H9 (cell line): Measurements from ENCODE around the gene POMGNT2. TPM values are rescaled to one million over a fixed set of nuclear protein-coding genes. Genes with fewer than 3 reads are reported as not detected.

ENCODE experiments used
- DNase-seq: peaks from one replicate; pipeline ENCODE4 v3.0.0-alpha.2; 2017
- H2AFZ ChIP-seq: one replicate; pipeline ENCODE4 v1.6.1; 2013; ENCODE audit warnings: mild to moderate bottlenecking, low read length, control low read depth, moderate library complexity
- H2AK5ac ChIP-seq: 2 replicates; pipeline ENCODE4 v1.6.1; 2013; ENCODE audit warnings: low read length, control low read depth, mixed read lengths; ENCODE audit not compliant: insufficient read length
- H2BK120ac ChIP-seq: one replicate; pipeline ENCODE4 v1.6.1; 2013; ENCODE audit warnings: low read depth, mild to moderate bottlenecking, low read length, control low read depth, inconsistent platforms; ENCODE audit not compliant: poor library complexity, severe bottlenecking
- H2BK12ac ChIP-seq: 2 replicates; pipeline ENCODE4 v1.6.1; 2013; ENCODE audit warnings: low read length, control low read depth, mixed read lengths, low read depth; ENCODE audit not compliant: insufficient read length
- H2BK15ac ChIP-seq: 2 replicates; pipeline ENCODE4 v1.6.1; 2013; ENCODE audit warnings: low read depth, low read length, control low read depth
- H2BK20ac ChIP-seq: one replicate; pipeline ENCODE4 v1.6.1; 2013; ENCODE audit warnings: low read depth, mild to moderate bottlenecking, low read length, control low read depth, inconsistent platforms; ENCODE audit not compliant: poor library complexity, severe bottlenecking
- H2BK5ac ChIP-seq: 2 replicates; pipeline ENCODE4 v1.6.1; 2013; ENCODE audit warnings: low read length, control low read depth, mixed read lengths; ENCODE audit not compliant: insufficient read length
- H3K14ac ChIP-seq: 2 replicates; pipeline ENCODE4 v1.6.1; 2013; ENCODE audit warnings: low read length, control low read depth; ENCODE audit not compliant: insufficient read depth
- H3K18ac ChIP-seq: 2 replicates; pipeline ENCODE4 v1.6.1; 2013; ENCODE audit warnings: low read depth, mild to moderate bottlenecking, mixed read lengths, low read length, control low read depth; ENCODE audit not compliant: insufficient read length
- H3K23ac ChIP-seq: 2 replicates; pipeline ENCODE4 v1.6.1; 2013; ENCODE audit warnings: low read length, control low read depth, mixed read lengths, low read depth; ENCODE audit not compliant: insufficient read length
- H3K23me2 ChIP-seq: 2 replicates; pipeline ENCODE4 v1.6.1; 2013; ENCODE audit warnings: low read depth, mild to moderate bottlenecking, mixed read lengths, low read length, control low read depth; ENCODE audit not compliant: insufficient read length, poor library complexity, severe bottlenecking
- H3K27ac ChIP-seq: 2 replicates; pipeline ENCODE4 v1.5.1; 2013; ENCODE audit warnings: low read length, control low read depth, mixed read lengths, low read depth; ENCODE audit not compliant: insufficient read length
- H3K27me3 ChIP-seq: 2 replicates; pipeline ENCODE4 v1.6.1; 2013; ENCODE audit warnings: low read length, control low read depth, inconsistent platforms; ENCODE audit not compliant: insufficient read depth
- H3K4ac ChIP-seq: 2 replicates; pipeline ENCODE4 v1.6.1; 2013; ENCODE audit warnings: low read depth, mild to moderate bottlenecking, control low read depth, inconsistent platforms, low read length, moderate library complexity
- H3K4me1 ChIP-seq: 2 replicates; pipeline ENCODE4 v1.6.1; 2013; ENCODE audit warnings: low read length, control low read depth, inconsistent platforms; ENCODE audit not compliant: insufficient read depth
- H3K4me2 ChIP-seq: 2 replicates; pipeline ENCODE4 v1.6.1; 2013; ENCODE audit warnings: low read length, control low read depth, mixed read lengths; ENCODE audit not compliant: insufficient read length, insufficient read depth
- H3K56ac ChIP-seq: 2 replicates; pipeline ENCODE4 v1.6.1; 2013; ENCODE audit warnings: low read depth, mild to moderate bottlenecking, mixed read lengths, low read length, control low read depth; ENCODE audit not compliant: insufficient read length
- H3K79me1 ChIP-seq: 2 replicates; pipeline ENCODE4 v1.6.1; 2013; ENCODE audit warnings: low read depth, mild to moderate bottlenecking, moderate library complexity, low read length, control low read depth, inconsistent platforms; ENCODE audit not compliant: insufficient read depth, poor library complexity, severe bottlenecking
- H3K79me2 ChIP-seq: 2 replicates; pipeline ENCODE4 v1.6.1; 2013; ENCODE audit warnings: low read length, control low read depth, inconsistent platforms; ENCODE audit not compliant: insufficient read depth
- H3K9ac ChIP-seq: 2 replicates; pipeline ENCODE4 v1.6.1; 2013; ENCODE audit warnings: low read length, control low read depth, mixed read lengths; ENCODE audit not compliant: insufficient read length; ENCODE audit errors: extremely low read depth
- H3K9me3 ChIP-seq: one replicate; pipeline ENCODE4 v1.6.1; 2013; ENCODE audit warnings: low read depth, low read length, inconsistent platforms; ENCODE audit not compliant: control insufficient read depth
- H3T11ph ChIP-seq: one replicate; pipeline ENCODE4 v1.6.1; 2013; ENCODE audit warnings: mild to moderate bottlenecking, low read length, control low read depth, inconsistent platforms
- H4K20me1 ChIP-seq: one replicate; pipeline ENCODE4 v1.6.1; 2013; ENCODE audit not compliant: control insufficient read depth, insufficient read length, insufficient read depth
- H4K5ac ChIP-seq: 2 replicates; pipeline ENCODE4 v1.6.1; 2013; ENCODE audit warnings: low read depth, mild to moderate bottlenecking, mixed read lengths, low read length, control low read depth; ENCODE audit not compliant: insufficient read length
- H4K8ac ChIP-seq: replicated peaks from 2 replicates; pipeline ENCODE4 v1.6.1; 2013; ENCODE audit warnings: low read length, control low read depth, mixed read lengths, low read depth; ENCODE audit not compliant: insufficient read length
- H4K91ac ChIP-seq: 2 replicates; pipeline ENCODE4 v1.6.1; 2013; ENCODE audit warnings: low read depth, mild to moderate bottlenecking, moderate library complexity, mixed read lengths, low read length, control low read depth; ENCODE audit not compliant: insufficient read length
- H3K27ac Mint-ChIP-seq, 3 experiments: 2 replicates in 2 of 3; 3 replicates in 1 of 3; pipeline ENCODE4 v1.8.0; 2020 to 2021; ENCODE audit warnings: mixed read lengths in 3 of 3, mild to moderate bottlenecking in 1 of 3, moderate library complexity in 1 of 3
- H3K27me3 Mint-ChIP-seq: 2 replicates; pipeline ENCODE4 v1.8.0; 2021; ENCODE audit warnings: low read depth, mild to moderate bottlenecking, moderate library complexity, mixed read lengths
- H3K36me3 Mint-ChIP-seq, 3 experiments: 2 replicates in 2 of 3; 3 replicates in 1 of 3; pipeline ENCODE4 v1.8.0; 2020 to 2021; ENCODE audit warnings: low read depth in 3 of 3, mixed read lengths in 3 of 3; ENCODE audit not compliant: insufficient read depth in 1 of 3
- H3K4me1 Mint-ChIP-seq, 2 experiments: 2 replicates each; pipeline ENCODE4 v1.8.0; 2020; ENCODE audit warnings: mixed read lengths in 2 of 2
- H3K4me3 Mint-ChIP-seq, 2 experiments: 2 replicates in 1 of 2; 3 replicates in 1 of 2; pipeline ENCODE4 v1.8.0; 2020 to 2021; ENCODE audit warnings: mild to moderate bottlenecking in 2 of 2, mixed read lengths in 2 of 2, moderate library complexity in 1 of 2
- H3K9me3 Mint-ChIP-seq, 2 experiments: 2 replicates in 1 of 2; 3 replicates in 1 of 2; pipeline ENCODE4 v1.8.0; 2020; ENCODE audit warnings: mild to moderate bottlenecking in 2 of 2, mixed read lengths in 2 of 2, moderate library complexity in 1 of 2
- CTCF ChIP-seq: fragments of 200-600 bp; sonication (generic); conservative IDR thresholded peaks from 3 replicates; pipeline ENCODE4 v1.8.0; 2021; ENCODE audit warnings: antibody characterized with exemption, mild to moderate bottlenecking
- WGBS: extraction: QIAGEN DNeasy Blood & Tissue Kit; methylation state at CpG from one replicate; pipeline ENCODE4 v1.1.7; 2013; ENCODE audit warnings: missing lambda C conversion rate, low lambda C conversion rate, mixed read lengths; ENCODE audit not compliant: insufficient read length; ENCODE audit errors: extremely low coverage; 5-methylcytosine and 5-hydroxymethylcytosine counted together
- total RNA-seq: library from RNA; stranded (reverse); gene quantifications from 2 replicates; pipeline ENCODE4 v1.2.1, GENCODE V29; 2021

The POMGNT2 gene
- total RNA-seq, 1 experiment from 2014 or later = 14.0 TPM

GRCh38 chr3:43094851-43095250, 11.0 kb downstream of the POMGNT2 start:
- Histone ChIP-seq H3K18ac (no peak overlapping the region), H4K20me1 (no peaks in the 10 kb centered on the region), H3K56ac (no peak overlapping the region), H3K23me2 (no peaks in the 10 kb centered on the region), H4K5ac (no peak overlapping the region), H3K79me2 (no peaks in the 10 kb centered on the region), H2BK12ac (no peak overlapping the region), H3K9ac (no peak overlapping the region), H3K4me1 (no peaks in the 10 kb centered on the region), H3K4me2 (no peak overlapping the region), H4K91ac (no peak overlapping the region), H2BK20ac (no peak overlapping the region), H3K9me3 (no peaks in the 10 kb centered on the region), H2AFZ (no peak overlapping the region), H3K27ac (no peak overlapping the region), H3T11ph (no peak overlapping the region), H2BK15ac (no peak overlapping the region), H2BK5ac (no peak overlapping the region), H3K4ac (no peak overlapping the region), H4K8ac (no peak overlapping the region), H2AK5ac (no peak overlapping the region), H3K27me3 (no peaks in the 10 kb centered on the region), H3K14ac (no peak overlapping the region; the same call in 1 of the 2 replicates), H3K23ac (no peak overlapping the region), H2BK120ac (no peak overlapping the region), H3K79me1 (no peaks in the 10 kb centered on the region)
- Mint-ChIP-seq H3K9me3 (no peaks in the 10 kb centered on the region), H3K4me1 (peaks cover 20 to 23% of the 10 kb centered on the region in 2 experiments; a peak in 3 of 4 replicates), H3K4me3 (no peak overlapping the region), H3K27me3 (no peaks in the 10 kb centered on the region), H3K27ac (peak overlapping the region in 2 of 3 experiments; percentile 44 to 72; a peak in 2 of 7 replicates), H3K36me3 (no peaks in the 10 kb centered on the region; a peak in 1 of 7 replicates)
- DNase-seq = no peak
- WGBS = no CpG with 5 or more reads among the region's 4 CpGs
- TF ChIP-seq CTCF = no peak
